ENCODE results near the gene ZNHIT6.

The ZNHIT6 gene

GRCh38 chr1:85605484-85606413, 102.5 kb downstream of the ZNHIT6 start:
- Mint-ChIP-seq H3K4me3 (no peak overlapping the region), H3K9me3 (no peaks in the 10 kb centered on the region), H3K4me1 (no peaks in the 10 kb centered on the region), H3K27me3 (no peaks in the 10 kb centered on the region), H3K36me3 (peaks cover 1 to 4% of the 10 kb centered on the region in 2 donors), H3K27ac (no peak overlapping the region)
- ATAC-seq (replicated peaks) (no peak), DNase-seq (no peak)

GRCh38 chr1:85604298-85604997, 103.8 kb downstream of the ZNHIT6 start:
- DNase-seq (no peak), ATAC-seq (replicated peaks) (peak in 1 of 2 donors; percentile 19)
- no peaks in the 10 kb centered on the region for H3K4me1 Mint-ChIP-seq
- no peak overlapping the region for H3K4me3 Mint-ChIP-seq
- no peaks in the 10 kb centered on the region for H3K27me3 Mint-ChIP-seq
- H3K27ac Mint-ChIP-seq, result no peak overlapping the region
- peaks cover 4% of the 10 kb centered on the region in 2 donors for H3K9me3 Mint-ChIP-seq
- peaks cover 0 to 4% of the 10 kb centered on the region in 2 donors for H3K36me3 Mint-ChIP-seq

- Mint-ChIP-seq H3K4me3 (no peak overlapping the region), H3K9me3 (peaks cover 4% of the 10 kb centered on the region in 2 donors), H3K36me3 (peaks cover 0 to 1% of the 10 kb centered on the region in 2 donors), H3K27me3 (no peaks in the 10 kb centered on the region), H3K27ac (no peak overlapping the region), H3K4me1 (no peaks in the 10 kb centered on the region)
- DNase-seq (no peak), ATAC-seq (replicated peaks) (no peak)
These were observed 105.0 kb downstream of the ZNHIT6 start for GRCh38 chr1:85603086-85603880.

- H3K27me3 Mint-ChIP-seq, result no peaks in the 10 kb centered on the region
- H3K4me3 Mint-ChIP-seq, result no peak overlapping the region
- peaks cover 0 to 1% of the 10 kb centered on the region in 2 donors for H3K36me3 Mint-ChIP-seq
- peaks cover 4% of the 10 kb centered on the region in 2 donors for H3K9me3 Mint-ChIP-seq
- no peak for DNase-seq
- H3K27ac Mint-ChIP-seq, result no peak overlapping the region
- no peak for ATAC-seq (replicated peaks)
- no peaks in the 10 kb centered on the region for H3K4me1 Mint-ChIP-seq
These were observed 105.7 kb downstream of the ZNHIT6 start for GRCh38 chr1:85602571-85602970.

GRCh38 chr1:85601901-85602300, 106.3 kb downstream of the ZNHIT6 start:
- ATAC-seq (replicated peaks) (no peak), DNase-seq (no peak)
- Mint-ChIP-seq H3K4me1 (no peaks in the 10 kb centered on the region), H3K36me3 (peaks cover 0 to 1% of the 10 kb centered on the region in 2 donors), H3K4me3 (no peak overlapping the region), H3K9me3 (peaks cover 4% of the 10 kb centered on the region in 2 donors), H3K27ac (no peak overlapping the region), H3K27me3 (no peaks in the 10 kb centered on the region)

- H3K27ac Mint-ChIP-seq, result no peak overlapping the region
- no peak for ATAC-seq (replicated peaks)
- H3K4me1 Mint-ChIP-seq, result no peaks in the 10 kb centered on the region
These were observed 108.6 kb downstream of the ZNHIT6 start for GRCh38 chr1:85599681-85600080.

More at GRCh38 chr1:85599681-85600080, 108.6 kb downstream of the ZNHIT6 start:
- no peaks in the 10 kb centered on the region for H3K27me3 Mint-ChIP-seq
- H3K9me3 Mint-ChIP-seq, result peaks cover 4% of the 10 kb centered on the region in 2 donors
- DNase-seq, result no peak
- H3K4me3 Mint-ChIP-seq, result no peak overlapping the region
- peaks cover 0 to 1% of the 10 kb centered on the region in 2 donors for H3K36me3 Mint-ChIP-seq
